ENCODE measurements around the gene NCCRP1.

- no peak for TF ChIP-seq POLR2A (IDR thresholded peaks at IDR 0.05)
- TF ChIP-seq, protein P1, sequence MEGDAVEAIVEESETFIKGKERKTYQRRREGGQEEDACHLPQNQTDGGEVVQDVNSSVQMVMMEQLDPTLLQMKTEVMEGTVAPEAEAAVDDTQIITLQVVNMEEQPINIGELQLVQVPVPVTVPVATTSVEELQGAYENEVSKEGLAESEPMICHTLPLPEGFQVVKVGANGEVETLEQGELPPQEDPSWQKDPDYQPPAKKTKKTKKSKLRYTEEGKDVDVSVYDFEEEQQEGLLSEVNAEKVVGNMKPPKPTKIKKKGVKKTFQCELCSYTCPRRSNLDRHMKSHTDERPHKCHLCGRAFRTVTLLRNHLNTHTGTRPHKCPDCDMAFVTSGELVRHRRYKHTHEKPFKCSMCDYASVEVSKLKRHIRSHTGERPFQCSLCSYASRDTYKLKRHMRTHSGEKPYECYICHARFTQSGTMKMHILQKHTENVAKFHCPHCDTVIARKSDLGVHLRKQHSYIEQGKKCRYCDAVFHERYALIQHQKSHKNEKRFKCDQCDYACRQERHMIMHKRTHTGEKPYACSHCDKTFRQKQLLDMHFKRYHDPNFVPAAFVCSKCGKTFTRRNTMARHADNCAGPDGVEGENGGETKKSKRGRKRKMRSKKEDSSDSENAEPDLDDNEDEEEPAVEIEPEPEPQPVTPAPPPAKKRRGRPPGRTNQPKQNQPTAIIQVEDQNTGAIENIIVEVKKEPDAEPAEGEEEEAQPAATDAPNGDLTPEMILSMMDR (IDR thresholded peaks at IDR 0.05): no peak
- TF ChIP-seq EP300 (IDR thresholded peaks at IDR 0.05): no peak
Measured at GRCh38 chr19:39199025-39199424, 2.3 kb downstream of the NCCRP1 start.
